Dendritic cell treated with granulocyte-macrophage colony-stimulating factor and Interleukin-4, amounts not matched to agents 40 ng/mL and 50 ng/mL, for 4 days (primary cell): ENCODE data around the gene C3AR1.
"Not testable (repeated sequence)": the region's sequence is repeated elsewhere in the genome, so short reads cannot be mapped to it uniquely, and the experiment has no call there.

Experiments used
- H3K27ac Mint-ChIP-seq: one replicate; pipeline ENCODE4 v1.8.0; 2022; ENCODE audit warnings: mild to moderate bottlenecking, mixed read lengths
- H3K27me3 Mint-ChIP-seq: one replicate; pipeline ENCODE4 v1.8.0; 2022; ENCODE audit warnings: mild to moderate bottlenecking, mixed read lengths
- H3K36me3 Mint-ChIP-seq: one replicate; pipeline ENCODE4 v1.8.0; 2022; ENCODE audit warnings: low read depth, mixed read lengths
- H3K4me1 Mint-ChIP-seq: one replicate; pipeline ENCODE4 v1.8.0; 2022; ENCODE audit warnings: low read depth, mixed read lengths
- H3K4me3 Mint-ChIP-seq: one replicate; pipeline ENCODE4 v1.8.0; 2022; ENCODE audit warnings: mild to moderate bottlenecking, moderate library complexity, mixed read lengths
- H3K9me3 Mint-ChIP-seq: one replicate; pipeline ENCODE4 v1.8.0; 2022; ENCODE audit warnings: mixed read lengths
- intact Hi-C: fragments of 100-400 bp; cut with micrococcal nuclease; formaldehyde crosslinking; loops from one replicate; pipeline ENCODE4 v1.15.0; 2022

Gene C3AR1

GRCh38 chr12:8065991-8066594, at the start of gene C3AR1:
Gene C3AR1 (minus strand): TSS chr12:8066359. CDS start chr12:8060185, 6,174 bp downstream.
- H3K4me1 Mint-ChIP-seq = peaks cover 80% of the 10 kb centered on the region
- peak within 1 kb of the TSS; percentile 96 for H3K27ac Mint-ChIP-seq
- no peaks in the 10 kb centered on the region for H3K9me3 Mint-ChIP-seq
- H3K36me3 Mint-ChIP-seq = peaks cover 48% of the 10 kb centered on the region
- peak within 1 kb of the TSS; percentile 83 for H3K4me3 Mint-ChIP-seq
- H3K27me3 Mint-ChIP-seq = no peaks in the 10 kb centered on the region
- intact Hi-C loops = loop anchor here (1.0 kb wide), 1 partner anchor 15 kb away; no protein-coding TSS in a partner anchor

GRCh38 chr12:8113117-8113516, 47.0 kb upstream of the C3AR1 start:
- H3K27me3 Mint-ChIP-seq, H3K36me3 Mint-ChIP-seq, H3K27ac Mint-ChIP-seq, H3K4me3 Mint-ChIP-seq, H3K9me3 Mint-ChIP-seq, intact Hi-C loops: not testable (repeated sequence)
- H3K4me1 Mint-ChIP-seq = peaks cover 26% of the 10 kb centered on the region

- Mint-ChIP-seq H3K27me3 (no peaks in the 10 kb centered on the region), H3K4me1 (peaks cover 20% of the 10 kb centered on the region), H3K27ac (peak overlapping the region; percentile 26), H3K9me3 (no peaks in the 10 kb centered on the region), H3K36me3 (peaks cover 22% of the 10 kb centered on the region), H3K4me3 (no peak overlapping the region)
- intact Hi-C loops = loop anchor here (2.0 to 5.0 kb wide), 2 partner anchors 62 to 123 kb away; no protein-coding TSS in a partner anchor
These were observed 42.7 kb upstream of the C3AR1 start for GRCh38 chr12:8108808-8109398.

- no peaks in the 10 kb centered on the region for H3K9me3 Mint-ChIP-seq
- H3K36me3 Mint-ChIP-seq = peaks cover 55% of the 10 kb centered on the region
- no peak overlapping the region for H3K4me3 Mint-ChIP-seq
- peaks cover 21% of the 10 kb centered on the region for H3K4me1 Mint-ChIP-seq
- intact Hi-C loops = no loop called here
- no peaks in the 10 kb centered on the region for H3K27me3 Mint-ChIP-seq
- H3K27ac Mint-ChIP-seq = no peak overlapping the region
These were observed 33.1 kb upstream of the C3AR1 start for GRCh38 chr12:8099235-8099634.

- Mint-ChIP-seq H3K27ac (peak overlapping the region; percentile 20), H3K27me3 (no peaks in the 10 kb centered on the region), H3K4me3 (no peak overlapping the region), H3K4me1 (peaks cover 21% of the 10 kb centered on the region), H3K9me3 (no peaks in the 10 kb centered on the region), H3K36me3 (peaks cover 84% of the 10 kb centered on the region)
- intact Hi-C loops = no loop called here
These were observed 30.2 kb upstream of the C3AR1 start for GRCh38 chr12:8096281-8096915.

GRCh38 chr12:8093291-8093690, 27.1 kb upstream of the C3AR1 start:
- H3K27ac Mint-ChIP-seq = no peak overlapping the region
- H3K9me3 Mint-ChIP-seq = no peaks in the 10 kb centered on the region
- H3K27me3 Mint-ChIP-seq = no peaks in the 10 kb centered on the region
- H3K36me3 Mint-ChIP-seq = peaks cover 92% of the 10 kb centered on the region
- H3K4me3 Mint-ChIP-seq = no peak overlapping the region
- peaks cover 43% of the 10 kb centered on the region for H3K4me1 Mint-ChIP-seq
- intact Hi-C loops = no loop called here

GRCh38 chr12:8089716-8090115, 23.6 kb upstream of the C3AR1 start:
- peak overlapping the region; percentile 27 for H3K27ac Mint-ChIP-seq
- H3K9me3 Mint-ChIP-seq = no peaks in the 10 kb centered on the region
- H3K4me3 Mint-ChIP-seq = no peak overlapping the region
- H3K4me1 Mint-ChIP-seq = peaks cover 43% of the 10 kb centered on the region
- intact Hi-C loops = no loop called here
- no peaks in the 10 kb centered on the region for H3K27me3 Mint-ChIP-seq
- H3K36me3 Mint-ChIP-seq = peaks cover 77% of the 10 kb centered on the region

- H3K27me3 Mint-ChIP-seq, H3K9me3 Mint-ChIP-seq, intact Hi-C loops, H3K4me3 Mint-ChIP-seq: not testable (repeated sequence)
- Mint-ChIP-seq H3K27ac (peak overlapping the region; percentile 69), H3K36me3 (peaks cover 77% of the 10 kb centered on the region), H3K4me1 (peaks cover 45% of the 10 kb centered on the region)
These were observed 23.1 kb upstream of the C3AR1 start for GRCh38 chr12:8089277-8089676.

- intact Hi-C loops = no loop called here
- no peak overlapping the region for H3K4me3 Mint-ChIP-seq
- peaks cover 52% of the 10 kb centered on the region for H3K4me1 Mint-ChIP-seq
- no peaks in the 10 kb centered on the region for H3K27me3 Mint-ChIP-seq
- peaks cover 75% of the 10 kb centered on the region for H3K36me3 Mint-ChIP-seq
- H3K9me3 Mint-ChIP-seq = no peaks in the 10 kb centered on the region
- peak overlapping the region; percentile 69 for H3K27ac Mint-ChIP-seq
These were observed 22.4 kb upstream of the C3AR1 start for GRCh38 chr12:8088574-8088973.

- H3K4me1 Mint-ChIP-seq = peaks cover 61% of the 10 kb centered on the region
- intact Hi-C loops = no loop called here
- no peaks in the 10 kb centered on the region for H3K9me3 Mint-ChIP-seq
- H3K36me3 Mint-ChIP-seq = peaks cover 69% of the 10 kb centered on the region
- no peaks in the 10 kb centered on the region for H3K27me3 Mint-ChIP-seq
- H3K4me3 Mint-ChIP-seq = no peak overlapping the region
- peak overlapping the region; percentile 69 for H3K27ac Mint-ChIP-seq
These were observed 21.5 kb upstream of the C3AR1 start for GRCh38 chr12:8087666-8088065.

- H3K27ac Mint-ChIP-seq = peak overlapping the region; percentile 38
- intact Hi-C loops = loop anchor here (5.0 kb wide), 1 partner anchor 52 kb away; the partner anchor contains the start of gene FOXJ2
These were observed 18.2 kb upstream of the C3AR1 start for GRCh38 chr12:8084351-8084750.

GRCh38 chr12:8082808-8083100, 16.6 kb upstream of the C3AR1 start:
- peaks cover 54% of the 10 kb centered on the region for H3K4me1 Mint-ChIP-seq
- H3K4me3 Mint-ChIP-seq = peak overlapping the region; percentile 94
- no peaks in the 10 kb centered on the region for H3K9me3 Mint-ChIP-seq
- peak overlapping the region; percentile 93 for H3K27ac Mint-ChIP-seq
- H3K27me3 Mint-ChIP-seq = no peaks in the 10 kb centered on the region
- peaks cover 35% of the 10 kb centered on the region for H3K36me3 Mint-ChIP-seq
- intact Hi-C loops = loop anchor here (5.0 kb wide), 1 partner anchor 50 kb away; the partner anchor contains the start of gene FOXJ2

More at GRCh38 chr12:8084351-8084750, 18.2 kb upstream of the C3AR1 start:
- H3K36me3 Mint-ChIP-seq = peaks cover 45% of the 10 kb centered on the region
- H3K9me3 Mint-ChIP-seq, H3K27me3 Mint-ChIP-seq, H3K4me3 Mint-ChIP-seq: not testable (repeated sequence)
- H3K4me1 Mint-ChIP-seq = peaks cover 62% of the 10 kb centered on the region

- peak overlapping the region; percentile 94 for H3K4me3 Mint-ChIP-seq
- H3K4me1 Mint-ChIP-seq = peaks cover 63% of the 10 kb centered on the region
- no peaks in the 10 kb centered on the region for H3K9me3 Mint-ChIP-seq
- no peaks in the 10 kb centered on the region for H3K27me3 Mint-ChIP-seq
- intact Hi-C loops = loop anchor here (1.0 to 5.0 kb wide), 2 partner anchors 16 to 49 kb away; partner anchors contain the start of gene FOXJ2
- peaks cover 33% of the 10 kb centered on the region for H3K36me3 Mint-ChIP-seq
- H3K27ac Mint-ChIP-seq = peak overlapping the region; percentile 93
These were observed 15.2 kb upstream of the C3AR1 start for GRCh38 chr12:8081251-8081920.

GRCh38 chr12:8080120-8080519, 14.0 kb upstream of the C3AR1 start:
- Mint-ChIP-seq H3K27ac (peak overlapping the region; percentile 77), H3K4me3 (peak overlapping the region; percentile 33), H3K4me1 (peaks cover 60% of the 10 kb centered on the region), H3K27me3 (no peaks in the 10 kb centered on the region), H3K36me3 (peaks cover 24% of the 10 kb centered on the region), H3K9me3 (no peaks in the 10 kb centered on the region)
- intact Hi-C loops = loop anchor here (5.0 kb wide), 1 partner anchor 48 kb away; the partner anchor contains the start of gene FOXJ2
